ENCODE measurements around the gene IMPA2. TPM values are rescaled to one million over a fixed set of nuclear protein-coding genes. Genes with fewer than 3 reads are reported as not detected.

The IMPA2 gene
- total and polyA plus RNA-seq, 10 of the 15 experiments (the other 5 are each of a cell fraction or from before 2014, with no cell fraction given), result 0.24 to 21.0 (median 11.4) TPM

DNA sequence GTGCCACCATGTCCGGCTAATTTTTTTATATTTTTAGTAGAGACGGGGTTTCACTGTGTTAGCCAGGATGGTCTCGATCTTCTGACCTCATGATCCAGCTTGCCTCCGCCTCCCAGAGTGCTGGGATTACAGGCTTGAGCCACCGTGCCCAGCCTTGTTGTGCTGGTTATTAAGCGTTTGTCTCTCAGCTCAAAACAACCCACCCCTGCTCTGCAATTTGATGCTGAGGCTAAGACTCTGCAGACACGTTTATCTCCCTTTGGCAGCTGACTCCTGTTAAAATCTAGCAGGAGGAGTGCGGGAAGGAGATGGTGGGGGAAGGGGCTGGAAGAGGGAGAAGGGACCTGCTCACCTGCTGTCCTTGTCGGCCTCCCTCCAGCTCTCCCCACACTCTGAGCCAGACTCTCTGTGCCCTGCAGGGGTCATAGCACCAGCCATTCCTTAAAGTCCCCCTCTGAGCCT is 29.9 kb upstream of the IMPA2 start (continued):
- no peak for TF ChIP-seq TBL1XR1 (IDR thresholded peaks at IDR 0.05; ENCODE audit: low read depth, low read length)
- no peak for TF ChIP-seq STAT1 (conservative IDR thresholded peaks at IDR 0.05)
- TF ChIP-seq HCFC1 (IDR thresholded peaks at IDR 0.05; ENCODE audit: low read length), result no peak
- no peak for TF ChIP-seq SUZ12 (IDR thresholded peaks at IDR 0.05; ENCODE audit: unreplicated experiment)
- TF ChIP-seq, protein P1, sequence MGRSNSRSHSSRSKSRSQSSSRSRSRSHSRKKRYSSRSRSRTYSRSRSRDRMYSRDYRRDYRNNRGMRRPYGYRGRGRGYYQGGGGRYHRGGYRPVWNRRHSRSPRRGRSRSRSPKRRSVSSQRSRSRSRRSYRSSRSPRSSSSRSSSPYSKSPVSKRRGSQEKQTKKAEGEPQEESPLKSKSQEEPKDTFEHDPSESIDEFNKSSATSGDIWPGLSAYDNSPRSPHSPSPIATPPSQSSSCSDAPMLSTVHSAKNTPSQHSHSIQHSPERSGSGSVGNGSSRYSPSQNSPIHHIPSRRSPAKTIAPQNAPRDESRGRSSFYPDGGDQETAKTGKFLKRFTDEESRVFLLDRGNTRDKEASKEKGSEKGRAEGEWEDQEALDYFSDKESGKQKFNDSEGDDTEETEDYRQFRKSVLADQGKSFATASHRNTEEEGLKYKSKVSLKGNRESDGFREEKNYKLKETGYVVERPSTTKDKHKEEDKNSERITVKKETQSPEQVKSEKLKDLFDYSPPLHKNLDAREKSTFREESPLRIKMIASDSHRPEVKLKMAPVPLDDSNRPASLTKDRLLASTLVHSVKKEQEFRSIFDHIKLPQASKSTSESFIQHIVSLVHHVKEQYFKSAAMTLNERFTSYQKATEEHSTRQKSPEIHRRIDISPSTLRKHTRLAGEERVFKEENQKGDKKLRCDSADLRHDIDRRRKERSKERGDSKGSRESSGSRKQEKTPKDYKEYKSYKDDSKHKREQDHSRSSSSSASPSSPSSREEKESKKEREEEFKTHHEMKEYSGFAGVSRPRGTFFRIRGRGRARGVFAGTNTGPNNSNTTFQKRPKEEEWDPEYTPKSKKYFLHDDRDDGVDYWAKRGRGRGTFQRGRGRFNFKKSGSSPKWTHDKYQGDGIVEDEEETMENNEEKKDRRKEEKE (IDR thresholded peaks at IDR 0.05), result no peak
- no peak for TF ChIP-seq SMARCA5 (IDR thresholded peaks at IDR 0.05)
- no peak for TF ChIP-seq RFX5 (IDR thresholded peaks at IDR 0.05; ENCODE audit: low read depth, low read length)

DNA sequence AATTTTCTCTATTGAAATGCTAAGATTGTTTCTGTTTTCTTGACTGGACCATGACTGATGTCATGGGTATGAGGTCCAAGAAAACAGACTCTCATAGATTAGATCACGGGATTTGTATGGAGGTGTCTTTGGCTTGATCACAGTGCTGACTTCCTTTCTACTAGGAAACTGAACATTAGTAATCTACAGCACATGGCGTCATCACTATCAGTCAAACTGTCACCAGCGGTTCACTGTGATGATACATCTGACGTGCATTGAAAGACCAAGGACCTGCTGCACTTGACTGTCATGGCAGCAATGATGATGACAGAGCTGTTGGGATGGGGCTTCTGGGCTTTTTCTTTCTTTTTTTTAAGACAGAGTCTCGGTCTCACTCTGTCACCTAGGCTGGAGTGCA is 28.2 kb upstream of the IMPA2 start:
- Histone ChIP-seq H4K20me1 (ENCODE audit: control insufficient read depth, insufficient read depth) (no peaks in the 10 kb centered on the region), H3K27ac (ENCODE audit: control insufficient read depth, insufficient read depth) (no peak overlapping the region), H3K9ac (ENCODE audit: control insufficient read depth, insufficient read depth, low read length) (no peak overlapping the region), H3K4me3 (no peak overlapping the region), H3K36me3 (ENCODE audit: control insufficient read depth in 2 of 2, insufficient read depth in 2 of 2, low read length in 1 of 2) (no peaks in the 10 kb centered on the region), H3K4me2 (ENCODE audit: control insufficient read depth, insufficient read depth) (no peak overlapping the region), H3K27me3 (replicated peaks in 1 of 2; ENCODE audit: control insufficient read depth in 2 of 2, insufficient read depth in 2 of 2, low read length in 1 of 2) (no peaks in the 10 kb centered on the region), H3K9me3 (replicated peaks; ENCODE audit: control insufficient read depth, insufficient read depth, low read length) (peaks cover 3% of the 10 kb centered on the region; the same call in 2 of the 3 replicates), H3K4me1 (ENCODE audit: control insufficient read depth, insufficient read depth, low read length) (no peaks in the 10 kb centered on the region), H3K79me2 (ENCODE audit: control insufficient read depth, insufficient read depth, low read length) (no peaks in the 10 kb centered on the region), H2AFZ (ENCODE audit: control insufficient read depth, low read depth, low read length) (no peak overlapping the region)
- BruUV-seq (replicated peaks), result no TSS peak
- ChIA-PET POLR2A (no interaction called here), RAD21 (ENCODE audit: unreplicated experiment) (interaction anchor here (0.7 kb wide), 1 partner anchor 13 kb away, joined by 3 read pairs; no protein-coding TSS in a partner anchor), CTCF (interaction anchor here (1.7 kb wide), 1 partner anchor 15 kb away, joined by 5 read pairs; no protein-coding TSS in a partner anchor), SMC1A (ENCODE audit: uncharacterized antibody, unreplicated experiment) (no interaction called here)
- DNase-seq (ENCODE audit: low read depth, low spot score) (no peak), ATAC-seq (no peak), FAIRE-seq (no peak)
- WGBS (ENCODE audit: insufficient coverage, insufficient replicate concordance, low lambda C conversion rate, missing lambda C conversion rate), result 77% methylated on average over 5 of the region's 5 CpGs
- intact Hi-C loops (cut with micrococcal nuclease; ENCODE audit: unreplicated experiment) (no loop called here), in situ Hi-C loops (cut with MboI) (no loop called here)
- TF ChIP-seq PML (IDR thresholded peaks at IDR 0.05; ENCODE audit: low read length), result no peak
- no peak for TF ChIP-seq BHLHE40 (IDR thresholded peaks at IDR 0.05; ENCODE audit: borderline replicate concordance in 1 of 2, low read depth in 2 of 2, low read length in 1 of 2)
- no peak for TF ChIP-seq TCF7 (IDR thresholded peaks at IDR 0.05; ENCODE audit: borderline replicate concordance)
- TF ChIP-seq RB1 (IDR thresholded peaks at IDR 0.05; ENCODE audit: borderline replicate concordance), result no peak
- TF ChIP-seq, protein P2, sequence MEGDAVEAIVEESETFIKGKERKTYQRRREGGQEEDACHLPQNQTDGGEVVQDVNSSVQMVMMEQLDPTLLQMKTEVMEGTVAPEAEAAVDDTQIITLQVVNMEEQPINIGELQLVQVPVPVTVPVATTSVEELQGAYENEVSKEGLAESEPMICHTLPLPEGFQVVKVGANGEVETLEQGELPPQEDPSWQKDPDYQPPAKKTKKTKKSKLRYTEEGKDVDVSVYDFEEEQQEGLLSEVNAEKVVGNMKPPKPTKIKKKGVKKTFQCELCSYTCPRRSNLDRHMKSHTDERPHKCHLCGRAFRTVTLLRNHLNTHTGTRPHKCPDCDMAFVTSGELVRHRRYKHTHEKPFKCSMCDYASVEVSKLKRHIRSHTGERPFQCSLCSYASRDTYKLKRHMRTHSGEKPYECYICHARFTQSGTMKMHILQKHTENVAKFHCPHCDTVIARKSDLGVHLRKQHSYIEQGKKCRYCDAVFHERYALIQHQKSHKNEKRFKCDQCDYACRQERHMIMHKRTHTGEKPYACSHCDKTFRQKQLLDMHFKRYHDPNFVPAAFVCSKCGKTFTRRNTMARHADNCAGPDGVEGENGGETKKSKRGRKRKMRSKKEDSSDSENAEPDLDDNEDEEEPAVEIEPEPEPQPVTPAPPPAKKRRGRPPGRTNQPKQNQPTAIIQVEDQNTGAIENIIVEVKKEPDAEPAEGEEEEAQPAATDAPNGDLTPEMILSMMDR (IDR thresholded peaks at IDR 0.05 in 2 of 3, conservative IDR thresholded peaks at IDR 0.05 in 1 of 3; ENCODE audit: control insufficient read depth in 2 of 3, extremely low read depth in 1 of 3, insufficient read depth in 1 of 3, low read depth in 3 of 3, low read length in 3 of 3), result no peak
- TF ChIP-seq SMAD1 (IDR thresholded peaks at IDR 0.05; ENCODE audit: low read depth, partially characterized antibody), result no peak
- TF ChIP-seq POLR2AphosphoS2 (IDR thresholded peaks at IDR 0.05; ENCODE audit: low read depth, low read length), result no peak
- TF ChIP-seq, protein P3, sequence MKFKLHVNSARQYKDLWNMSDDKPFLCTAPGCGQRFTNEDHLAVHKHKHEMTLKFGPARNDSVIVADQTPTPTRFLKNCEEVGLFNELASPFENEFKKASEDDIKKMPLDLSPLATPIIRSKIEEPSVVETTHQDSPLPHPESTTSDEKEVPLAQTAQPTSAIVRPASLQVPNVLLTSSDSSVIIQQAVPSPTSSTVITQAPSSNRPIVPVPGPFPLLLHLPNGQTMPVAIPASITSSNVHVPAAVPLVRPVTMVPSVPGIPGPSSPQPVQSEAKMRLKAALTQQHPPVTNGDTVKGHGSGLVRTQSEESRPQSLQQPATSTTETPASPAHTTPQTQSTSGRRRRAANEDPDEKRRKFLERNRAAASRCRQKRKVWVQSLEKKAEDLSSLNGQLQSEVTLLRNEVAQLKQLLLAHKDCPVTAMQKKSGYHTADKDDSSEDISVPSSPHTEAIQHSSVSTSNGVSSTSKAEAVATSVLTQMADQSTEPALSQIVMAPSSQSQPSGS (IDR thresholded peaks at IDR 0.05; ENCODE audit: low read length), result no peak
- TF ChIP-seq, protein P4, sequence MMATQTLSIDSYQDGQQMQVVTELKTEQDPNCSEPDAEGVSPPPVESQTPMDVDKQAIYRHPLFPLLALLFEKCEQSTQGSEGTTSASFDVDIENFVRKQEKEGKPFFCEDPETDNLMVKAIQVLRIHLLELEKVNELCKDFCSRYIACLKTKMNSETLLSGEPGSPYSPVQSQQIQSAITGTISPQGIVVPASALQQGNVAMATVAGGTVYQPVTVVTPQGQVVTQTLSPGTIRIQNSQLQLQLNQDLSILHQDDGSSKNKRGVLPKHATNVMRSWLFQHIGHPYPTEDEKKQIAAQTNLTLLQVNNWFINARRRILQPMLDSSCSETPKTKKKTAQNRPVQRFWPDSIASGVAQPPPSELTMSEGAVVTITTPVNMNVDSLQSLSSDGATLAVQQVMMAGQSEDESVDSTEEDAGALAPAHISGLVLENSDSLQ (IDR thresholded peaks at IDR 0.05), result no peak
- TF ChIP-seq SP1 (IDR thresholded peaks at IDR 0.05; ENCODE audit: low read depth, low read length), result no peak

All from GM12878 (cell line).